ENCODE measurements around the gene MYH16.
"Not testable (repeated sequence)": the region's sequence is repeated elsewhere in the genome, so short reads cannot be mapped to it uniquely, and the experiment has no call there.

MYH16 gene

DNA sequence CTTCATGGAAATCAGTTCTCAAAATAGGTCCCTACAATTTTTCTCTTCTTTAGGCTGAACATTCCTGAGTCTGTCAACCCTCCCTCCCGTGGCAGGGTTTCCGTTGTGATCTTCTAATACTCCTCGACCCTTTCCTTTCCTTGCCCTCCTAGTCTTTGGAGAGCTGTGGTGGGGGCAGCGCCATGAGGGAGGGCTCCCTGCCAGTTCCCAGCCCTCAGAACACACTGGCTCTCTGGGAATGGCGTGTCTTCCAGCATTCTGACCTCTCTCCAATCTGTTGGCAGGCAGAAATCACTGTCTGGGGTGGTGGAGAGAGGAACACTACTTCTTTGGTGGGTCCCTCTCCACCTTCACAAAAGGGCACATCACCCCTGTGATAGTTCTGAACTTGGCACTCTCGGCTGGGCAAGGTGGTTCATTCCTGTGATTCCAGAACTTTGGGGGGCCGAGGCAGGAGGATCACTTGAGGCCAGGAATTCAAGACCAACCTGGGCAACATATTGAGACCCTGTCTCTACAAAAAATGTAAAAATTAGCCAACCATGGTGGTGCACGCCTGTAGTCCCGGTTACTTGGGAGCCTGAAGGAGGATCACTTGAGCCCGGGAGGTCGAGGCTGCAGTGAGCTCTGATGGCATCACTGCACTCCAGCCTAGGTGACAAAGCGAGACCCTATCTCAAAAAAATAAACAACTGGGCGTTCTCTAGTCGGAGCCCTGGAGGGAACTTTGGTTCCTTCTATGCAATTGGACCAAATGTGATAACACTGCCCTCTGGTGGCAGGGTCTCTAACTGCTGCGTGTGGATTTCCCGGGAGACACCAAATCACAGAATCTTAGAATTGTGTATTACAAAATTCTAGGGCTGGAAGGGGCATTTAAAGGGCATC lies 39.9 kb downstream of the MYH16 start:
- no peak overlapping the region for H3K4me3 ChIP-seq (ENCODE audit: low read length)
- H3K27me3 ChIP-seq (ENCODE audit: control insufficient read depth, insufficient read depth, low read length) = no peaks in the 10 kb centered on the region
- no peaks in the 10 kb centered on the region for H3K36me3 ChIP-seq (ENCODE audit: control insufficient read depth, insufficient read depth, low read length)
- peak overlapping the region; percentile 48 for H3K9ac ChIP-seq (ENCODE audit: low read length)
- peaks cover 43% of the 10 kb centered on the region for H3K4me1 ChIP-seq (ENCODE audit: control insufficient read depth, insufficient read depth, low read length)
- no peaks in the 10 kb centered on the region for H3K9me3 ChIP-seq (ENCODE audit: control insufficient read depth, low read length)

DNA sequence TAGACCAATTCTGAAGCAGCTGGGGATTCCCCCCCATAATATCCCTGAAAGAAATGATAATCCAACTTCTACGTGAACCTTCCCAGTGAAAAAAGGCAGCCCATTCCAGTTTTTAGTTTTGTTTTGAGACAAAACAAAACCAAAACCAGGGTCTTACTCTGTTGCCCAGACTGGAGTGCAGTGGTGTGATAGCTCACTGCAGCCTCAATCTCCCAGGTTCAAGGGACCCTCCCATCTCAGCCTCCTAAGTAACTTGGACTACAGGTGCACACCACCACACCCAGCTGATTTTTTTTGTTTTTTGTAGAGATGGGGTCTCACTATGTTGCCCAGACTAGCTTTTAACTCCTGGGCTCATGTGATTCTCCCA lies 40.5 kb downstream of the MYH16 start:
- no peaks in the 10 kb centered on the region for H3K27me3 ChIP-seq (ENCODE audit: control insufficient read depth, insufficient read depth, low read length)
- peak overlapping the region; percentile 48 for H3K9ac ChIP-seq (ENCODE audit: low read length)
- H3K36me3 ChIP-seq (ENCODE audit: control insufficient read depth, insufficient read depth, low read length) = no peaks in the 10 kb centered on the region
- H3K4me3 ChIP-seq (ENCODE audit: low read length) = no peak overlapping the region
- peaks cover 41% of the 10 kb centered on the region for H3K4me1 ChIP-seq (ENCODE audit: control insufficient read depth, insufficient read depth, low read length)
- H3K9me3 ChIP-seq (ENCODE audit: control insufficient read depth, low read length) = no peaks in the 10 kb centered on the region

DNA sequence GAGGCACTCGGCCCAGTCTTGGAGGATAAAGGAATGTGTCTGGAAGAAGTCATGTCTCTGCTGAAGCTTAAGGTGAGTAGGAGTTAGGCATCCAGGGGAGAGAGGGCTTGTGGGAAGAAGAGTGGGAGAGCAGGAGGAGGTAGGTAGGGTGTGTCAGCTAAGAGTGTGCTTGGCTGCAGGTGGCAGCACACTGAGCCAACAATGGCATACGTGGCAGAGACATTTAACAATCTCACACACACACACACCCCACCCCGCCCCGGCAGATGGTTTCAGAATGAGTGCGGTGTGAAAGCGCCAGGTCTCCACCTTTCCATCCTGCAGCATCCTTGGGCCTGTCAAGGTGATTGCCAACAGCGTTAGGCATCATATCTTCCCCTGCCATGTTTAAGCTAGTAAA lies 41.9 kb downstream of the MYH16 start:
- Histone ChIP-seq H3K4me3 (ENCODE audit: low read length) (no peak overlapping the region), H3K27me3 (ENCODE audit: control insufficient read depth, insufficient read depth, low read length) (no peaks in the 10 kb centered on the region), H3K4me1 (ENCODE audit: control insufficient read depth, insufficient read depth, low read length) (peaks cover 28% of the 10 kb centered on the region), H3K9me3 (ENCODE audit: control insufficient read depth, low read length) (no peaks in the 10 kb centered on the region), H3K36me3 (ENCODE audit: control insufficient read depth, insufficient read depth, low read length) (no peaks in the 10 kb centered on the region), H3K9ac (ENCODE audit: low read length) (no peak overlapping the region)

DNA sequence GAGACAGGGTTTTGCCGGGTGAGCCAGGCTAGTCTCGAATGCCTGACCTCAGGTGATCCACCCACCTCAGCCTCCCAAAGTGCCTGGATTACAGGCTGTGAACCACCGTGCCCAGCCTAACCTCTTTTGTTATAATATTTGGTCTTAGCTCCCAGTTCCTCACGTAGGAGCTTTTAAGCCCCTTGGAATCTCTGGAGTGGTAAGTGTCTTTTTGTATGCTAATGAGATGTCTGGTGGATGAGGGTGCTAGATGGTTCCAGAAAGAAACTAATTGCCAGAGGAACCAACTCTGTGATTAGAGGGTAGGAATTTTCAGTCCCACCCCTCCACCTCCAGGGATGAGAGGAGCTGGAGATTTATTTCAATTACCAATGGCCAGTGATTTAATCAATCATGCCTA lies 47.7 kb downstream of the MYH16 start:
- Histone ChIP-seq H3K36me3 (ENCODE audit: control insufficient read depth, insufficient read depth, low read length) (no peaks in the 10 kb centered on the region), H3K4me3 (ENCODE audit: low read length) (no peak overlapping the region), H3K4me1 (ENCODE audit: control insufficient read depth, insufficient read depth, low read length) (peaks cover 7% of the 10 kb centered on the region), H3K9ac (ENCODE audit: low read length) (no peak overlapping the region), H3K27me3 (ENCODE audit: control insufficient read depth, insufficient read depth, low read length) (no peaks in the 10 kb centered on the region), H3K9me3 (ENCODE audit: control insufficient read depth, low read length) (no peaks in the 10 kb centered on the region)

DNA sequence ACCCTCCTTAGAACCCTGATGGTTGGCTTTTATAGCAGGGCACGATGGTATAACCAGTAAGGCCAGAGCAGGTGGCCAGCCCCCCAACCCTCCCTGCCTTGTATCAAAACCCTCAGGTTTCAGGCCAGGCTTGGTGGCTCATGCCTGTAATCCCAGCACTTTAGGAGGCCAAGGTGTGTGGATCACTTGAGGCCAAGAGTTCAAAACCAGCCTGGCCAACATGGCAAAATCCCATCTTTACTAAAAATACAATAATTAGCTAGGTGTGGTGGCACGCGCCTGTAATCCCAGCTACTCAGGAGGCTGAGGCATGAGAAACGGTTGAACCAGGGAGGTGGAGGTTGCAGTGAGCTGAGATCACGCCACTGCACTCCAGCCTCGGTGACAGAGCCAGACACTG lies 50.0 kb downstream of the MYH16 start:
- not testable (repeated sequence) for H3K9ac ChIP-seq (ENCODE audit: low read length); H3K27me3 ChIP-seq (ENCODE audit: control insufficient read depth, insufficient read depth, low read length); H3K9me3 ChIP-seq (ENCODE audit: control insufficient read depth, low read length); H3K36me3 ChIP-seq (ENCODE audit: control insufficient read depth, insufficient read depth, low read length); H3K4me3 ChIP-seq (ENCODE audit: low read length)
- H3K4me1 ChIP-seq (ENCODE audit: control insufficient read depth, insufficient read depth, low read length) = peaks cover 14% of the 10 kb centered on the region

DNA sequence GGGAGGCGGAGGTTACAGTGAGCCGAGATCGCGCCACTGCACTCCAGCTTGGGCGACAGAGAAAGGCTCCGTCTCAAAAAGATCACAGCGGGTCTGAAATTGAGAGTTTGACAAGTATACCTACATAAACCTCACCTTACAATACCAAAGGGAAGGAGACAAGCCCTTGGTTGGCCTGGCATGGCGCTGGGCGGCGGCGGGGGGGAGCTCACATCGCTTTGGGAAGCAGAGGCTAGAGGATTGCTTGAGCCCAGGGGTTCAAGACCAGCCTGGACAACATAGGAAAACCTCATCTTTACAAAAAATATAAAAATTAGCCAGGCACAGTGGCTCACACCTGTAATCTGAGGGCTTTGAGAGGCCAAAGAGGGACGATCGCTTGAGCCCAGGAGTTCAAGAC lies 51.9 kb downstream of the MYH16 start:
- Histone ChIP-seq H3K36me3 (ENCODE audit: control insufficient read depth, insufficient read depth, low read length) (no peaks in the 10 kb centered on the region), H3K4me3 (ENCODE audit: low read length) (no peak overlapping the region), H3K27me3 (ENCODE audit: control insufficient read depth, insufficient read depth, low read length) (no peaks in the 10 kb centered on the region), H3K9me3 (ENCODE audit: control insufficient read depth, low read length) (no peaks in the 10 kb centered on the region), H3K9ac (ENCODE audit: low read length) (no peak overlapping the region), H3K4me1 (ENCODE audit: control insufficient read depth, insufficient read depth, low read length) (peaks cover 21% of the 10 kb centered on the region)

DNA sequence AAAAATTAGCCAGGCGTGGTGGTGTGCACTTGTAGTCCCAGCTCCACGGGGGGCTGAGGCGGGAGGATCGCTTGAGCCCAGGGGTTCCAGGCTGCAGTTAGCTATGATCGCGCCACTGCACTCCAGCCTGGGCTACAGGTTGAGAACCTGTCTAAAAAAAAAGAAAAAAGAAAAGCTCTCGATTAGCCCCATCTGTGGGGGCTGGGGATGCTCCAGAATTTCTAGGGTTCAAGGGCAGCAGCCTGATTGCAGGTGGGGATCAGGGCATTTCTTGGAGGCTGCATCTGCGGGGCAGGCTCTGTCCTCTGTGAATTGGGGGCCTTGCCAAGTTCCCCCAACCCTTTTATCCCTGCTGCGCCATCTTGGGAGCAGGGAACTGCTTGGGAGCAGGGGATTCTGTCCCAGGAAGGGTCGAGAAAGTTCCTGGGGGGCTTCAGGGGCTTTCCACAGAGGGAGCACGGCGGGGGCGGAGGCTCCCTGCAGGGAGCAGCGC lies 52.4 kb downstream of the MYH16 start:
- Histone ChIP-seq H3K27me3 (ENCODE audit: control insufficient read depth, insufficient read depth, low read length) (no peaks in the 10 kb centered on the region), H3K4me3 (ENCODE audit: low read length) (peak overlapping the region; percentile 92), H3K9ac (ENCODE audit: low read length) (peak overlapping the region; percentile 99), H3K36me3 (ENCODE audit: control insufficient read depth, insufficient read depth, low read length) (no peaks in the 10 kb centered on the region), H3K9me3 (ENCODE audit: control insufficient read depth, low read length) (no peaks in the 10 kb centered on the region), H3K4me1 (ENCODE audit: control insufficient read depth, insufficient read depth, low read length) (peaks cover 22% of the 10 kb centered on the region)

DNA sequence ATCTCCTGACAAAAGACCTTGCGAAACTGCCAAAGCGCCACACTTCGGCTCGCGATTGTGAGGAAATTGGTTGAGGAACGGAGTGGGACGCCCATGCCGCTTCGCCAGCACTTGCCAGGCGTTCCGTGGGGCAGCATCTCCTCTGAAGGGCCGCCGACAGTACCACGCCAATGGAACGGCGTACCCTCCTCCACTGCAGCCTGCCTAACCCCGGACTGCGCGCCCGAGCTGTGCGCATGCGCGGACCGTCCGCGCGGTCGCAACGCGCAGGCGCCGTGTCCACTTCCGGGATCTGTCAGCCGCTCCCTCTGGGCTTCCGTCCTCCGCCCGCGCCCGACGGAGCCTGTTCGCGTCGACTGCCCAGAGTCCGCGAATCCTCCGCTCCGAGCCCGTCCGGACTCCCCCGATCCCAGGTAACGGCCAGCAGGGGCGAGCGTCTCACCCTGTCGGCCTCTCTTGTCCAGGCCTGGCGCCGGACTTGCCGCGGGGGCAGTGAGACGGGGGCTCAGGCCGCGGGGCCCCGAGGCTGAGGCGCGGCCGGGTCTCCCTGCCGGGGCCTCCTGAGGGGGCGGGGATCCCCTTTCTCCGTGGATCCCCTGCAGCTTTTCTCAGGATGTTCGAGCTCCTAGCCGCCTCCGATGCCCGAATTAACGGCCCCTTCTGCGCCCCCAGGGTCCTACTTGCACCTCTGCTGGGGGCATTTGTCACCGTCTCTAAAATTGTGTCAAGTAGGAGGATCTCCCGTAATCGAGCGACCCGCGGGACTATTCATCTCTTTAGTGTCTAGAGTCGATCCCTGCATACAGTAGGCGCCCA lies 53.2 kb downstream of the MYH16 start, which contains the start of gene ARPC1A:
TSS of gene ARPC1A (plus strand) at position 307 of the 816 bp plus-strand sequence. CDS start 7,456 bp downstream, outside the sequence.
- Histone ChIP-seq H3K27me3 (ENCODE audit: control insufficient read depth, insufficient read depth, low read length) (no peaks in the 10 kb centered on the region), H3K9me3 (ENCODE audit: control insufficient read depth, low read length) (no peaks in the 10 kb centered on the region), H3K4me1 (ENCODE audit: control insufficient read depth, insufficient read depth, low read length) (peaks cover 29% of the 10 kb centered on the region), H3K9ac (ENCODE audit: low read length) (peak within 1 kb of the TSS; percentile 99), H3K36me3 (ENCODE audit: control insufficient read depth, insufficient read depth, low read length) (no peaks in the 10 kb centered on the region), H3K4me3 (ENCODE audit: low read length) (peak within 1 kb of the TSS; percentile 92)

DNA sequence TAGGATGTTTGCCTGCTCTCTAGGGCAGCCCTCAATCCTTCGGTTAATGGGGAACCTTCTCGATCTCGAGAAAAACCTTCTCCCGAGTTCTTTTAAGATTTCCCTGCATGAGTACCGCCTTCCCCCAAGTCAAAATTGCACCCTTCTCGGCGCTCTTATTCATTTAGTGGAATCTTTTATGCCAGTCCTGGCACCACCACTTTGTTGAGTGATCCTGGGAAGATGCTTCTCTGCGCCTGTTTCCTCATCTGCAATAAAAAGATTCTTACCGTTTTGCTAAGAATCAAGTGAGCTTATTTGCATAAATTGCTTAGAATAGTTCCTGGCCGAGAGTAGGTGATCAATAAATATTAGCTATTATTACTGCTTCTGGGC lies 53.8 kb downstream of the MYH16 start:
- H3K4me1 ChIP-seq (ENCODE audit: control insufficient read depth, insufficient read depth, low read length) = peaks cover 35% of the 10 kb centered on the region
- H3K9me3 ChIP-seq (ENCODE audit: control insufficient read depth, low read length) = no peaks in the 10 kb centered on the region
- H3K9ac ChIP-seq (ENCODE audit: low read length) = peak overlapping the region; percentile 99
- H3K4me3 ChIP-seq (ENCODE audit: low read length) = peak overlapping the region; percentile 92
- H3K27me3 ChIP-seq (ENCODE audit: control insufficient read depth, insufficient read depth, low read length) = no peaks in the 10 kb centered on the region
- no peaks in the 10 kb centered on the region for H3K36me3 ChIP-seq (ENCODE audit: control insufficient read depth, insufficient read depth, low read length)

DNA sequence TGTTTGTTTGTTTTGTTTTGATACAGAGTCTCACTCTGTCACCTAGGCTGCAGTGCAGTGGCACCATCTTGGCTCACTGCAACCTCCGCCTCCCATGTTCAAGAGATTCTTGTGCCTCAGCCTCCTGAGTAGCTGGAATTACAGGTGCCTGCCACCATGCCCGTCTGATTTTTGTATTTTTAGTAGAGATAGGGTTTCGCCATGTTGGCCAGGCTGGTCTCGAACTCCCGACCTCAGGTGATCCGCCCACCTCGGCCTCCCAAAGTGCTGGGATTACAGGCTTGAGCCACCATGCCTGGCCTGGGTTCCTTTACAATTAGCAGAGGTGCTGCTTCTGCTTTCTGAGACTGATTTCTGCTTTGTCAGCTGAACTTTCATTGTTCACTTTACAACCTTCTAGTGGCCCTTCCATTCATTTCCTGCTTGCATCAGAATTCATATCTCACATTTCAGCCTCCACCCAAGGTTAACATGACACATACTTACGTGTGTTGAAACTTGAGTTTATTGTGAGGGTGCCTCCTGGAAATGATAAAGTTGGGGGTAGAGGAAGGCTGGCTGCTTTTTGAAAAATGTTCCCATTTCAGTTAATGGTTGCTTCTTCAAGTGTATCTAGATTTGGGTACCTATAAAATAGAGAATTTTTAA lies 57.8 kb downstream of the MYH16 start:
- H3K27me3 ChIP-seq (ENCODE audit: control insufficient read depth, insufficient read depth, low read length); H3K36me3 ChIP-seq (ENCODE audit: control insufficient read depth, insufficient read depth, low read length); H3K9me3 ChIP-seq (ENCODE audit: control insufficient read depth, low read length); H3K4me3 ChIP-seq (ENCODE audit: low read length): not testable (repeated sequence)
- Histone ChIP-seq H3K9ac (ENCODE audit: low read length) (peak overlapping the region; percentile 49), H3K4me1 (ENCODE audit: control insufficient read depth, insufficient read depth, low read length) (peaks cover 30% of the 10 kb centered on the region)

DNA sequence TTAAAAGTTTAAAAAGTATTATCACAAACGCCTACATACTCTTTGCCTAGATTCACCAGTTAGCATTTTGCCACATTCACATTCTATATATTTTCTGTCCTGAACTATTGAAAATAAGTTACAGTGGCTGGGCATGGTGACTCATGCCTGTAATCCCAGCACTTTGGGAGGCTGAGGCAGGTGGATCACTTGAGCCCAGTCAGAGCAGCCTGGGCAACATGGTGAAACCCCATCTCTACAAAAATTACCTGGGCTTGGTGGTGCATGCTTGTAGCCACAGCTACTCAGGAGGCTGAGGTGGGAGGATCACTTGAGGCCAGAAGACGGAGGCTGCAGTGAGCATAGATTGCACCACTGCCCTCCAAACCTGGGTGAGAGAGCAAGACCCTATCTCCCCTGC lies 58.4 kb downstream of the MYH16 start:
- no peaks in the 10 kb centered on the region for H3K27me3 ChIP-seq (ENCODE audit: control insufficient read depth, insufficient read depth, low read length)
- H3K9ac ChIP-seq (ENCODE audit: low read length) = peak overlapping the region; percentile 49
- H3K4me3 ChIP-seq (ENCODE audit: low read length) = no peak overlapping the region
- peaks cover 30% of the 10 kb centered on the region for H3K4me1 ChIP-seq (ENCODE audit: control insufficient read depth, insufficient read depth, low read length)
- peaks cover 9% of the 10 kb centered on the region for H3K36me3 ChIP-seq (ENCODE audit: control insufficient read depth, insufficient read depth, low read length)
- no peaks in the 10 kb centered on the region for H3K9me3 ChIP-seq (ENCODE audit: control insufficient read depth, low read length)

DNA sequence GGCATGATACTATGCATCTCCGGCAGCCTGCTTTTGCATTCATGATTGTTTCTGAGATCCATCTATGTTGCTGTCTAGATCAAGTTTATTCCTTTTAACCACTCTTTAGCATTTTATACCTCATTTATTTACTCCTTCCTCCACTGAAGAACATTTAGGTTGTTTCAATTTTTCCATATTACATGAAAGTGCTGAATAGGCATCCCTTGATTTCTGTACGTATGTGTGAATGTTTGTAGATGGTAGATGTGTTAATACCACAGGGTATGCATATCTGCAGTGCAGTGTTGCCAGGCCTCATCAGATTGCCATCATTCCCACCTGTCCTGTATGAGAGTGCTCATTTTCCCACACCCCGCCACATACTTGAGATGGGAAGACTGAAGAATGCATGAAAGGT lies 67.0 kb downstream of the MYH16 start:
- Histone ChIP-seq H3K36me3 (ENCODE audit: control insufficient read depth, insufficient read depth, low read length) (peaks cover 33% of the 10 kb centered on the region), H3K4me3 (ENCODE audit: low read length) (no peak overlapping the region)

More for the DNA sequence above, 67.0 kb downstream of the MYH16 start:
- Histone ChIP-seq H3K9ac (ENCODE audit: low read length) (no peak overlapping the region), H3K4me1 (ENCODE audit: control insufficient read depth, insufficient read depth, low read length) (no peaks in the 10 kb centered on the region), H3K9me3 (ENCODE audit: control insufficient read depth, low read length) (no peaks in the 10 kb centered on the region), H3K27me3 (ENCODE audit: control insufficient read depth, insufficient read depth, low read length) (no peaks in the 10 kb centered on the region)
